GM10248 (cell line): ENCODE data around the gene DCPS.
A peak's percentile ranks its signal among the peaks of the same experiment; 100 is the strongest.

Experiments
- CTCF ChIA-PET: fragments of 300-600 bp; sonication (Branson Sonifier 250); formaldehyde crosslinking; extraction: SDS; loops from one replicate; lab custom pipeline; 2021; ENCODE audit warnings: antibody characterized with exemption; lab: Yijun Ruan, JAX
- POLR2A ChIA-PET: fragments of 350-650 bp; sonication (Branson Sonifier 250); formaldehyde crosslinking; extraction: SDS; loops from one replicate; lab custom pipeline; 2020; ENCODE audit warnings: antibody characterized with exemption; lab: Yijun Ruan, JAX
- DNase-seq: peaks from one replicate; pipeline ENCODE4 v3.0.0; 2012; ENCODE audit errors: extremely low spot score
- TF ChIP-seq, protein P1 (sequence below): IDR thresholded peaks from 2 replicates; pipeline ENCODE4 v1.5.1; 2012; ENCODE audit warnings: mild to moderate bottlenecking, low read depth; ENCODE audit errors: extremely low read depth, missing control alignments, control extremely low read depth

Gene DCPS

DNA sequence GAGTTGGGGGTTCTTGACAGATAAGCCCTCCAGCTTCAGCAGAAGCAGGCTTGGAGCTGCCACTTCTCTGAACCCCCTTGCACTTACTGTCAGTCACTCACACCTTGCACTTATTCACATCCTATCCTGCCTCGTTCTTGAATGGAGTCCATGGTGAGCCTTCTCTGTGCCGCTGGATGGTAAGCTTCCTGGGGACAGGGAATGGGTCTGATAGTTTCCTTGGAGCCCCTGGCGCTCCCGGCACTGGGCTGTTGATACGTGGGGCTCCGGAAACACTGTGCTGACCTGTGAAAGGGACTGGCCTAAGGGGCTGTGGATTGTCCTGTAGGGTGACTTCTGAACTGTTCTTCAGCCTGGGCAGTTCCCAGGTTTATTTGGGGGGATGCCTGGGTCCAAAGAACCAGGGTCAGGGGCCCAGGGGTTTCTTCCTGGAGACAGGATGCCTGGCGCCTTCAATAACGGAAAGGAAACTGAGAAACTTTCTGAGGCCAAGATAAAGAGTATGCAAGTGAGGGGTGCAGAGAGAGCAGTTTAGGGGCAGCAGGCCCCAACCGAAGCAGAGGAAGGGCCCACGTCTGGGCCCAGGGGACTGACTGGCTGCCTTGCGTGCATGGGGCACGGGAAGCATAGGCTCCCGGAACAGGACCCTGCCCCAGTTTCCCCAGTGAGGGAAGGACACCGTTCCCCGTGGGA is 50.9 kb downstream of the DCPS start:
- POLR2A ChIA-PET, result no interaction called here
- CTCF ChIA-PET, result interaction anchor here (2.0 kb wide), 1 partner anchor 44 kb away, joined by 11 read pairs; no protein-coding TSS in a partner anchor
- TF ChIP-seq, protein P1, sequence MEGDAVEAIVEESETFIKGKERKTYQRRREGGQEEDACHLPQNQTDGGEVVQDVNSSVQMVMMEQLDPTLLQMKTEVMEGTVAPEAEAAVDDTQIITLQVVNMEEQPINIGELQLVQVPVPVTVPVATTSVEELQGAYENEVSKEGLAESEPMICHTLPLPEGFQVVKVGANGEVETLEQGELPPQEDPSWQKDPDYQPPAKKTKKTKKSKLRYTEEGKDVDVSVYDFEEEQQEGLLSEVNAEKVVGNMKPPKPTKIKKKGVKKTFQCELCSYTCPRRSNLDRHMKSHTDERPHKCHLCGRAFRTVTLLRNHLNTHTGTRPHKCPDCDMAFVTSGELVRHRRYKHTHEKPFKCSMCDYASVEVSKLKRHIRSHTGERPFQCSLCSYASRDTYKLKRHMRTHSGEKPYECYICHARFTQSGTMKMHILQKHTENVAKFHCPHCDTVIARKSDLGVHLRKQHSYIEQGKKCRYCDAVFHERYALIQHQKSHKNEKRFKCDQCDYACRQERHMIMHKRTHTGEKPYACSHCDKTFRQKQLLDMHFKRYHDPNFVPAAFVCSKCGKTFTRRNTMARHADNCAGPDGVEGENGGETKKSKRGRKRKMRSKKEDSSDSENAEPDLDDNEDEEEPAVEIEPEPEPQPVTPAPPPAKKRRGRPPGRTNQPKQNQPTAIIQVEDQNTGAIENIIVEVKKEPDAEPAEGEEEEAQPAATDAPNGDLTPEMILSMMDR, result no peak
- no peak for DNase-seq

DNA sequence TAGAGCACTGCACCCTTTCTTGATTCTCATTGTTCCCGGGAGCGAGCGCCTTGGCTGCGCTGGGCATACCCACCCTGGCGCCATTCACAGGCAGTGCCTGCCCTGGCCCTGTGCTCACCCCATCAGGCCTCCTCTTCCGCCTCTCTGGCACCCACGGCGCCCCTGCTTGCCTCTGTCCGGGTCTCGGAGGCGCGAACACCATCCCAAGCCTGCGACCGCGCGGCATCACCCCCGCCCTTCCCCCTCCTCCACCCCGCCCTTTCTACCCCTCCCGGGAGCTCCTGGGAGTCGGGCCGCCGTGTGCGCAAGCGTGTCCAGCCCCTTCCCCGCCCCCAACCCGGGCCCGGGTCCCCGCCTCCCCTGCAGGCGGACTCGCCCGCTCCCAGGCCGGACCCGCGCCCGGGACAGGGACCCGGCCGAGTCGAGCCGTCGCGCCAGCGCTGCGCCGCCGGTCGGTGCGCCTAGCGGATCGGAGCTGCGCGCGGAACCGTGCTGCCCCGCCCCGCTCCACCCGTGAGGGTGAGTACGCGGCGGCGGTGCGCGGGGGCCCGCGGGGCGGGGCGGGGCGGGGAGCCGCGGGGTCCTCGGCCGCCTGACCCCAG is 51.6 kb downstream of the DCPS start, which contains the start of gene ST3GAL4:
Gene ST3GAL4 (plus strand): TSS at position 363 of the 602 bp plus-strand sequence. CDS start 50,470 bp downstream, outside the sequence.
- ChIA-PET CTCF (no interaction called here), POLR2A (no interaction called here)
- DNase-seq, result peak; percentile 91
- TF ChIP-seq, protein P1, result no peak

DNA sequence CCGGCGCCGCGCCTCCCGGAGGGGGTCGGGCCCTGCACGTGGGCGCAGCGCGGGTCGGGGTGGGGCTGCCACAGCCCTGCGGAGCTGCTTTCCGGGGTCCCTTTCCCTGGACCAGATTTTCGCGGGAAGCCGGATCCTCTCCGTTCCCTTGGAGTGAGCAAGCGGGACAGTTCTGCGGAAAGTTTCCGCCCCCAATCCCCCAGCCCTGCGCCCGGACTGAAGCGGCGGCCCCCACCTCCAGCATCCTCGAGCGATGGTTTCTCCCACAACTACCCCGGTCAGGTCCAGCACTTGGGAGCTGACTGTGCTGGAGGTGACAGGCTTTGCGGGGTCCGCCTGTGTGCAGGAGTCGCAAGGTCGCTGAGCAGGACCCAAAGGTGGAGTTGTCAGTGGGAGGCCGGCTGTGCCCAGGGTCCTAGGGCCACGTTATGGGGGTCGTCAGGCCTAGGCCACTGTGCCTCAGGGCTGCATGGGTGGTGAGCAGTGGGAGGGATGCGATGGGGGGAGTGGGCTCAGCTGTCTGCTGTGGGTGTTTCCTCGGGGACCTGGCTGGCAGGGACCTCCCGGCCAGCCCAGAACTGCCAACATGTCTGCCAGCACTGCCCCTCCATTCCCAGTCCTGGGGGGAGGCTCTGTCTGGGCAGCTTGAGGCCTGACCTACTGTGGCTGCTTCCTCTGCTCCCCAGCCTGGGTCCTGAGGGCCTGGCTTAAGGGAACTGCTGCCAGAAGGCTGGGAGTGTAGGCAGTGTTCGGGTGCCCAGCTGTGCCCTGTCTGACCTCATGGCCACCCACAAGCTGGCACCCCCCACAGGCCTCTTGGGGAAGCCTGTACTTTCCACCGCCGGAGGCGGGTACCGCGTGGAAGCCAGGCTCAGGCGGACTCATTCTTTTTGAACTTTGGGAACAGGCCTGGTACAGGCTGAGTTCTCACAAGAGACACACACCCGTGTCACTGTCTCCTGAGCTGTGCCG is 52.4 kb downstream of the DCPS start:
- TF ChIP-seq, protein P1, result no peak
- ChIA-PET POLR2A (no interaction called here), CTCF (interaction anchor here (1.1 to 1.5 kb wide), 2 partner anchors 25 to 124 kb away, joined by 5 to 6 read pairs; no protein-coding TSS in a partner anchor)
- no peak for DNase-seq

DNA sequence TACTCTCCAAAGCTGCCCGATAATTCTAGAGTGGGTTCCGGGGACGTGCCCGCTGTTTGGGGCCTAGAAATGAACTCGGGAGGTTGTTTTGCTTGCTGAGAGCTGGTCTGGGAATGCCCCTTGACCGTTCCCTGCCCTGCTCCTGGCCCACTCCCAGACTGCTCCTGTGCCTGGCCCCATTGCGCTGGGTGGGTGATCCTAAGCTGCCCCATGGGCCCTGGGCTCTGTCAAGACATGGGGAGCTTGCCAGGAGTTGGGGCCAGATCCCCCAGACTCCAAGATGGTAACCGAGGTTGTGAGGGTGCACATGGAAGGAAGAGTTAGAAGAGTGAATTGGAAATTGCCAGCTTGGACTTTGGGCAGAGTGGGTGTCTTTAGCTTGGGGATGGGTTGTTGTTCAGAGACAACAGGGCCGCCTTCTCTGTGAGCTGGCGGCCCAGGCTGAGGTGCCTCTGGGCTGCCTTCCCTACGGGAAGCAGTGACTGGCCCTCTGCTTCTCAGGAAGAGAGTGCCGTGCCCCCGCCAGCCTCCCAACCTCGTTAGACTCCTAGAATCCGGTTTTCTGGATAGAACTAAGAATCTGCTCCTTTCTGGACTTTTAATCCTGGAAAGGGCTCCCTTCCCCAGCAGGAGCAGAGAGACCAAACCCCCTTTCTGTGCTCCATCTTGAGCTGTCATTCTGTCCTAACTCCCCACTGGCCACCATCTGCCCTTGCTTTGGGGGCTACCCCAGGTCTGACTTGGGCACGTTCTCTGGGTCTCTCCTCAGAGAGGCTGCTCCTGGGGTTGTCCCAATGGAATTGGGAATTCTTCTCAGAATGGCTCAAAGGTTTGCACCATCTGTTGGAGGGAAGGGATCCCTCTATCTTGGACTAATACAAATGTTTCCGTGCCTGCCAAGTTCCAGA is 53.4 kb downstream of the DCPS start:
- TF ChIP-seq, protein P1, result no peak
- DNase-seq, result no peak
- ChIA-PET POLR2A (no interaction called here), CTCF (interaction anchor here (1.1 to 1.5 kb wide), 3 partner anchors 9 to 123 kb away, joined by 4 to 6 read pairs (median 5); no protein-coding TSS in a partner anchor)

DNA sequence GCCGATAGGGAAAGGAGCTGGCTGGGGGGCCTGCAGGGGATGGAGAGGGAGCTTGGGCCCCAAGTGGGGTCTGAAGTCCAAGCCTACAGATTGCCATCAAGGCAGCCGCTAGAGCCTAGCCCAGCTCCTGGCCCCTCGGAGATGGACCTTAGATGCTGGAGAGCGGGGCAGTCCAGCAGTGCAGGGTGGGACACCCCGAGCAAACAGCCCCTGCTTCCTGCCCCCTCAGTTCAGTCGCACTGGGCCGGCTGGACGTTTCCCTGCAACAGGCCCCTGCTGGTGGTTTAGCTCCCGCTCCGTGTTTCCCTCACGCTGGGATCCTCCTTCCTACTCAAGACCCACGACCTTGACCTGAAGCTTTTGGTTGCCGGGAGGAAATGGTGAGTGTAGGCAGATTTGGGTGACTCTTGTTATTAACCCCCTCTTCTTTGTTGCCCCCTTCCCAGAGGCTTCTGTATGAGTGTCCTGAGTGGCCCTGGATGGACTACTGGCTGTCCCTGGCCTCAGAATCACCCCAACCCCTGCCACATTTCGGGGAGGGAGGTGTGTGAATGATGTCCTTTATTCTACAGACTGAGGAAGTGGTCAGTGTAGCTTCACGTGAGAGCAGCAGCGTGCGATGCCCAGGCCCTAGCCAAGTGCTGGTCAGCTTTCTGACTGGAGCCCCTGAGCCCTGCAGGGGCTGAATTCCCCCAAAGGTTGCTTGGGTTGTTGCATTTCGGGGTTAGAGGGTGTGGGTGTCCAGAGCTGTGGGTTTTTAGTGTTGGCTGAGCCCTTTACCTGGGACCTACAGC is 54.3 kb downstream of the DCPS start:
- TF ChIP-seq, protein P1, result no peak
- ChIA-PET CTCF (interaction anchor here (1.4 to 1.6 kb wide), 3 partner anchors 9 to 23 kb away, joined by 4 to 5 read pairs (median 5); no protein-coding TSS in a partner anchor), POLR2A (no interaction called here)
- DNase-seq, result no peak
